NCI-H128 (cell line): Measurements from ENCODE around the gene UBXN11.
A peak's percentile ranks its signal among the peaks of the same experiment; 100 is the strongest.

Source experiments
- DNase-seq: peaks from one replicate; lab custom pipeline; 2025; ENCODE audit not compliant: unreplicated experiment; lab: John Stamatoyannopoulos, UW

UBXN11 gene, protein sequence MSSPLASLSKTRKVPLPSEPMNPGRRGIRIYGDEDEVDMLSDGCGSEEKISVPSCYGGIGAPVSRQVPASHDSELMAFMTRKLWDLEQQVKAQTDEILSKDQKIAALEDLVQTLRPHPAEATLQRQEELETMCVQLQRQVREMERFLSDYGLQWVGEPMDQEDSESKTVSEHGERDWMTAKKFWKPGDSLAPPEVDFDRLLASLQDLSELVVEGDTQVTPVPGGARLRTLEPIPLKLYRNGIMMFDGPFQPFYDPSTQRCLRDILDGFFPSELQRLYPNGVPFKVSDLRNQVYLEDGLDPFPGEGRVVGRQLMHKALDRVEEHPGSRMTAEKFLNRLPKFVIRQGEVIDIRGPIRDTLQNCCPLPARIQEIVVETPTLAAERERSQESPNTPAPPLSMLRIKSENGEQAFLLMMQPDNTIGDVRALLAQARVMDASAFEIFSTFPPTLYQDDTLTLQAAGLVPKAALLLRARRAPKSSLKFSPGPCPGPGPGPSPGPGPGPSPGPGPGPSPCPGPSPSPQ

DNA sequence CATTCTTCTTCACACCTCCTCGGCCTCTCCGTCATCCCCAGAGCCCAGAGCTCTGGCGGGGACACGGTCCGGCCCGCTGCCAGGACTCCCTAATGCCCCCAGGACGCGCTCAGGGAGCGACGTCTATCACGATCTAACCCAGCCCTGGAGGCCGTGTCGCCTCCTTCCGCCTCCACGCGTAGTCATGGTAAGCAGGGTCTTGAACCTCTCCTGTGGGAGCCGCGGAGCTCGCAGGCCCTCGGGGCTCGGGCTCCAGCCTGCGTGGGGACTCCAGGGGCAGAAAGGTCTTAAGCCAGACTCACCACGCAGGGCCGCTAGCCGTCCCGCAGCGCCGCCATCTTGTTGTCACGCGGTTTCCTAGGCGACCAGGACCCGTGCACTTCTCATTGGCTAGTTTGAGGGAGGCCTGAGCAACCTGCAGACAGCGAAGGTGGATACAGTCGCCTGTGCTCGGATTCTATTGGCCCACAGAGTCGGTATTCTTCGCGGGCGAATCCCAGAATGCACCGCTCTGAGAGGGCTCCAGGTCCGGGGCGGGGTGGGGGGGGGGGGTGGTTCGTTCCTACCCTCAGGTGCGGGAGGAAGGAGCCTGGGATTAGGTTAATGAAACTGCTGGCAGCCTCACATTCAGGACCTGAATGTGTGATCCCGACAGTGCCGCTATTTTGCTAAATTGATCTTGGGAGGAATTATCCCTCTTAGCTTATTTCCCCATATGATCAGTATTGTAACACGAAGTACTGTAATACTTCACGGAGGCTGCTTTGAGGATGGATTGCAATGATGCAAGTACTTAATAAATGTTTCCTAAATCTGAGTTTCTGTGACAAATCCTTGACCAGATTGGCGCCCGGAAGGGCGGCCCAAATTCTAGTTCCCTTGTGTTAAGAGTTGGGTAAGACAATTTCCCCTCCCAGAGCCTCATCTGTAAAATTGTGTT lies at the start of gene UBXN11:
Gene UBXN11 (minus strand): TSS at position 347 of the 940 bp plus-strand sequence. CDS start 3,753 bp downstream, outside the sequence.
- peak; percentile 98 for DNase-seq

- no peak for DNase-seq
Measured at GRCh38 chr1:26356106-26356505, 49.7 kb upstream of the UBXN11 start.

GRCh38 chr1:26354972-26355371 lies 48.5 kb upstream of the UBXN11 start:
- DNase-seq: no peak

GRCh38 chr1:26353976-26354820 lies 47.8 kb upstream of the UBXN11 start, which contains the start of gene CRYBG2:
Gene CRYBG2 (minus strand): TSS chr1:26354130. CDS start chr1:26346657, 7,473 bp downstream.
- no peak for DNase-seq

- no peak for DNase-seq
Measured at GRCh38 chr1:26353210-26353859, 46.9 kb upstream of the UBXN11 start.

DNA sequence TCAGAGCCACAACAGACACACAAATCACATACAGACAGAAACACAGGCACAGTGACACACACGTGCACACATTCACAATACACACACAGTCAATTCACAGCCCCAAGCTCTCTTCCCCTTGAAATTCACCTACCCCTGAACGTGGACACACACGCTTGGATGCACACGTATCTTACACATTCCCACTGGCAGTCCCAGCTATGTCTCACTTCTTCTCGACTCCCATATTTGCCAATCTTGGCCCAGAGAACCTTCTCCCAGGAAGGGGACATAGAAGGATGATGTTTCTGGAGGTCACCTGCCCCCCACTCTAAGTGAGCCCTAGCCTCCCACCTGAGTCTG lies 45.9 kb upstream of the UBXN11 start:
- DNase-seq: no peak

GRCh38 chr1:26351590-26352337 lies 45.3 kb upstream of the UBXN11 start:
- no peak for DNase-seq

GRCh38 chr1:26350701-26351589 lies 44.5 kb upstream of the UBXN11 start:
- no peak for DNase-seq

- DNase-seq: no peak
Measured at GRCh38 chr1:26350343-26350700, 43.9 kb upstream of the UBXN11 start.

GRCh38 chr1:26349877-26350244 lies 43.4 kb upstream of the UBXN11 start:
- DNase-seq: no peak

DNA sequence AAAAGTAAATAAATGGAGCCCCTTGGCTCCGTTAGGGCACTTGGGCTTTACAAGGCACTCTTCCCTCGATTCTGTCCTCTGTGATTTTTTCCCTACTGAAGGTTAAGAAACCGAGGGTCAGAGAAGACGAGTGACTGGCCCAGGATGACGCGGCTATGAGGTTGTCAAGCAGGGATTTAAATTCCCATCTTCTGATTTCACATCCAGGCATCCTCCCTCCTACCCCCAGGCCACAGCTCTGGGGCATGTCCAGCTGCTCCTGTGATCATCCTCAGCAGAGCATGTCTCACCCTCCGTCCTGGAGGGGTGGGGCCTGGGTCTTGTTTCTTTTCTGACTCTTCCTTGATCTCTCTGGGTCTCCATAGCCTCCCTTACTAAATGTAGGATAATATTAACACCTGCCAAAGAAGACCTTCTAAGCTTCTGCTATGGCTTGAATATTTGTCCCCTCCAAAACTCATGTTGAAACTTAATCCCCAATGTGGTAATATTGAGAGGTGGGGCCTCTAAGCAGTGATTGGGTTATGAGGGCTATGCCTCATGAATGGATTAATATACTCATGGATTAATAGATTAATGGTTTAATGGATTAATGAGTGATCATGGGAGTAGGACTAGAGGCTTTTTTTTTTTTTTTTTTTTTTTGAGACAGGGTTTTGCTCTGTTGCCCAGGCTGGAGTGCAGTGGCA lies 42.9 kb upstream of the UBXN11 start:
- no peak for DNase-seq

- DNase-seq: no peak
Measured at GRCh38 chr1:26346274-26347033, 40.0 kb upstream of the UBXN11 start.

DNA sequence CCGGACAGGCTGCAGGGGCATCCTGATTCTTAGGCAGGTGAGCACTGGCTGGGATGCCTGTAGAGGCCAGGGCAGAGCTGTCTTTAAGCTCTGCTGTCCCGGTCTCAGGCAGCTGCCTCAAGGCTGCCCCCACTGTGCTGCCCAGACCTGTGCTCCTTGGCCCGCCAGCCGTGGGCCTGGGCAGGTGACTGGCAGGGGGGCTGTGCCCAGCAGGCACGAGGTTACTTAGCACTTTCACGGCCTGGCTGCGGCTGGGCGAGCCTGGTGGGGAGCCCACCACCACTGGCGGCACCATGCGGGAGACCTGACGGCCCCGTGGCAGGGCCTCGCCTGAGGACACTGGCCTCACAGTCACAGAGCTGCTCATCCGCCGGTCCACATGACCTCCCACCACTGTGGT lies 39.3 kb upstream of the UBXN11 start:
- DNase-seq: no peak

DNA sequence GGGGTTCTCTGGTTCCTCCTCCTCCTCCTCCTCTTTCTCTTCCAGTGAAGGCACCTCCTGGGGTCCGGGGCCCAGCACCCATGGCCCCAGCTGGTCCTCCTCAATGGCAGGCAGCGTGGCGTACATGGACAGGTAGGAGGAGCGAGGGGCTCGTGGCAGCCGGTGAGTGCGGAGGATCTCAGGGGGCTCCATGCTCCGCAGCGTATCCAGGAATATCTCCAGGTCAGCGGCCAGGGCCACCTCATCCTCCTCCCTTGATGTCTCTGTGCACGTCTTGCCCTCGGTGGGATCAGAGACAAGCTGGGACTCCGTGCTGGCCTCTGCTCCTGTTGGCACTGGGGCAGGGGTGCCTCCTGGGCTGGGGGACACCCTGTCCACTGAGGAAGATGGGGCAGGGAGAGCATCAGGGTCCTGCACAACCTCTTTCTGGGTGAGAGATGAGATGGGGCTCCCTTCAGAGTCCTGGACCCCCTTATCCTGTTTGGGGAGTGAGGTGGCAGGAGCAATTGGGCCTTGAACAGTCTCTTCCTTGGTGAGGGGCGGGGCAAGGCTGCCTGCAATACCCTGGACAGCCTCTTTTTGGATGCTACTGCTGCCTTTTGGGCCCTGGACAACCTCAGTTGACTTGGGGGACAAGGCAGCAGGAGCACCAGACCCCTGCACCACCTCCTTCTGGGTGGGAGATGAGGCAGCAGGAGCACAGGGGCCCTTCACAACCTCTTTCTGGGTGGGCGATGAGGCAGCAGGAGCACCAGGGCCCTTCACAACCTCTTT lies 37.9 kb upstream of the UBXN11 start:
- no peak for DNase-seq

DNA sequence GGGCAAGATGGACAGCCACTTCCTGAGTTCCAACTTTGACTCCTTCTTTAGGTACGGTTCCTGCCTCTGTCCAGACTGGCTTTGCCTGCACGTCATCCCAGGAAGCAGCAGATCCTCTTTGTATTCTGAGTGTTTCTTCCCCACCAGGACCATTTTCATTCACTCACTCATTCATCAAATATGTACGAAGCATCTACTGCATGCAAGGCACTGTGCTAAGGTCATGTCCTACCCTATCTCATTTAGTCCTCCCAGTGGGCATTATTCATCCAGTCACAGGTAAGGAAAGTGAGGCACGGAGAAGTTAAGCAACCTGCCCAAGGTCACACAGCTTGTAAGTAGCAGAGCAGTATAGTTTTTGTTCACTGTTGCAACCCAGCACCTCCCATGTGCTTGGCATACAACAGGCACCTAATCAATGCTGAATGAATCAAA lies 33.6 kb upstream of the UBXN11 start:
- DNase-seq: no peak

GRCh38 chr1:26338670-26339069 lies 32.2 kb upstream of the UBXN11 start:
- no peak for DNase-seq

DNA sequence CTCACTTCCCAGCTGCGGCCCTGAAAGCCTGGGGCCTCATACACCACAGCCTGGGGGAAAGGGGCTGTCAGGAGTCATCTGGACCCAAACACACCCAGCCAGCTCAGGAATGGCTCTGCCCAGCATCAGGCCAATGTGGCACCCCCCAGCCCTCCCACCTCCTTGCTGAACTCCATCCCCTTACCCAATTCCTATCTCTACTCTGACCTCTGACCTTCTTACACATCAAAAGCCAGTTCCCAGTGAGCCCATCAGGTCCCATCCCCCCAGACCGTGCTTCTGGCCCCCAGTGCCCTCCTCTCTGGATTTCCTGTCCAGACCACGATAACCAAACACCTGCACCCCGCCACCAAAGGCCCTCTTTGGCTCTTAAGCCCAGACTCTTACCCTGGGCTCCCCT lies 31.2 kb upstream of the UBXN11 start:
- no peak for DNase-seq
